ENCODE data around the gene CDKN2B-AS1.
A peak's percentile ranks its signal among the peaks of the same experiment; 100 is the strongest.

CDKN2B-AS1 gene

DNA sequence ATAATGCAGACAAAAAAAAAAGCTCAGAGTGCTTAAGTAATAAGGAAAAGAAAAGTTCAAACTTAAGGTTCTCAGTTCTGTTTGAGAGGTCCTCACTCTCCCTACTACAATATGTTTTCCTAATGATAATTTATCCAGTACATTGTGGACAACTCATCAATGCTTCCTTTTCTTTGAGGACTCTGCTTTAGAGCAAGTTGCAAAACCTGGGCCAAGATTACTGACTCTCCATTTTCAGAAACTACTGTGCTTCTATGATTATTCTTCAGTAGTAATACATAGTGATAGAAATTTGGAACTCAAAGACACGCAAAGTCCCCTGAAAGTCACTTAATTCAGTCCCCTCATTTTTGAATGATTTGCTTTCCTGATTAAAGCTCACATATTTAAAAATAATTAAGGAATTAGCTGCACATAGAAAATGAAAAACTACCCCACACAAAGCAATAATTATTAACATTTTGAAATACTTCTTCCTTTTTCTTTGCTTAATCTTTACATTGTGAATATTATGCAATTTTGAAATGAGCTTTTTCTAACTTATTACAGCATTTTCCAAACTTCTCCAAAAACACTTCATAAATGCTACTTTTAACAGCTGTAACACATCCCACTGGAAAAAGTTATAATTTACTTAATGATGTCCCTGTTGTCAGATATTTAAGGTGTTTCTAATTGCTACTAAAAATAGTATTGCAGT is 11.6 kb upstream of the CDKN2B-AS1 start:
- no peak for DNase-seq

DNA sequence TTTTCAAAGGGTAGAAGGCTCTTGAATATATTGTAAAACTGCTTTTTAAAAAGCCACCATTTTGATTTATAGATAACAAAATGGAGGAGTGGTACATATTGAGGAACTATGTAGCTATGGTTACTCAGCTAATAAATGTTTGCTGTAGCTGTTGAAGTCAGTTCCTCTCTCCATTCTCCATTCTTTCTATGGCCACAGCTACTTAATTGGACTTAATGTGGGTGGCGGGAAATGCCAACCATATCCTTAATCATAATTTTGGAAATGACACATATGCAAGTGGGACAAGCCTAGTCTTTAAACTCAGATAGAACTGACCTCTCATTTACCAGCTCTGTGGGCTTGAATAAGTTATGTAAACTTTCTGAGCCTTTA is 11.0 kb upstream of the CDKN2B-AS1 start:
- DNase-seq = no peak

DNA sequence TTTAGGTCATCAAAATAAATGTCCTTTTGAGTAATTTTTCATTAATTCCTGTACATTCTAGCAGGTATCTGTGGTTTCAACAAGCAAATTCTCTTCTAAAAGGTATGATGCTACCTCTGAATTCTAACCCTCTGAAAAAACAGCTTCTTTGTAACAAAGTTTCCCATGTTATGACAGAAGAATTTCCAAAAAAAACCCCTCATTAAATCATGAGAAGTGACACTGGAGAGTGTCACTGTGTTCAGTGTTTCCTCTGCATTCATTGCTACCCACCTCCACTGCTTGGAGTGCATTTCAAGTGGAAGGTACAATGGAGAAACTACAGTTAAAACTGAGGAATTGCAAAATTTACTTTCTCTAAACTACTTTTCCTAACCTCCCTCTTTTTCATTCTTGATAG is 10.5 kb upstream of the CDKN2B-AS1 start:
- no peak for DNase-seq

DNA sequence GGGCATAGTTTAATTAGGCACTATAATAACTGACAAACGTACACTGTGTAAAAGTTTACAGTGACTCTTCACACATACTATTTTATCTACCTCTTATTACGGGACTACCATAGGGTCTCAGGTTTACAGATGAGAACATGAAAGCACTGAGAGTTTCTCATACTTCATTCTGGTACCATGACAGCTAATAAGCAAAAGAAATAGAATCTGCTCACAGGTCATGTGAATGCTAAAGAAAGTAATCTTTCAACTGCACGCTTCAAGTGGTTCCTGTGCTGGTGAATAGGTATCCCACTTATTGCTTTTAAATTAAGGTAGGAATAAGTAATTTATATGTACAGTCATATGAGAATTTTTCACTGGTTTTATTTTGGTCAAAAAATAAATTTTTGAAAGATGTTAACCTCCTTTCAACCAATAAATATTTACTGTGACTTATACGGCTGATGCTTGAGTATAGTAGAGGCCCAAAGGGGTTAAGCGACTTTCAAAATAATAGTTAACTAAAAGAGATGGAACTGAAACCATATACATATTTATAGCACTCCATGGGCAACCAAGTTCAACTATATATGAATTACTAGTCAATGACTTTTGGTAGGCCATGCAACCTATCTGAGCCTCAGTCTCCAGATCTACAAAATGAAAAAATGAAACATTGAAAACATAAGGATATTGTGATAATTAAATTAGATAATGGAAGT is 8.5 kb upstream of the CDKN2B-AS1 start:
- DNase-seq = no peak

DNA sequence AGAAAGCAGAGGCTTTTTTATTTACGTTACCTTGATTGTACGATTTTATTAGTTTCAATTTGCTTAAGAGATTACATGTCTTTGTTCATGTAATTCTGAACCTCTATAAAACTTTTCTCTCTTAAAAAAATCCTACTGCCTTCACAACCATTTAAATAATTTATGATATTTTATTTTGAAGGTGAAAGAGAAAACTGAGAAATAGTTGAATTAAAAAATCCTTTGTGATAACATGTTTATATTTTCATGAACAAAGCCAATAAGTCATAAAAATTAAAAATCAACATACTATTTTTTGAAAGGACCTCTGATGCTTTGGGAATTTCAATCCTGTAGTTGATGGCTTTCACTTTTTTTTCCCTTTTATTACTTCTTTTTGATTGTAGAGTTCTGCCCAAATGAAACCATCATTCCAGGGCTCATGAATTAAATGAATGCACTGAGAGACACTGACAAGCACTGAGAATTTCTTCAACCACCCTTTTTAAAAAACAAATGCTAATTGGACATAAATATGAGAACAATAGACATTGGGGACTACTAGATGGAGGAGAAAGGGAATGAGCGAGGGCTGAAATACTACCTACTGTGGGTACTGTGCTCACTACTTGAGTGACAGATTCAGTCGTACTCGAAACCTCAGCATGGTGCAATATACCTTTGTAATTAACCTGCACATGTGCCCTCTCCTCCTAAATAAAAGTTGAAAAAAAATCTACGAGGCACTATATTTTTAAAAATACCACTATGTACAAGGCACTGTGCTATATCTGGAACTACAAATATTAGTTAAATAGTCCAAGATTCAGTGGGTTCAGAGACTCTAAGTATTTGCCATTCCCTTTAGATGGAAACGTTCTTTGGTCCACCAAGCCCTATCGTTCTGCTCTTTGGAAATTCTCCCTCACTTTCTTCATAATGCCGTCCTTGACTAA is 6.3 kb upstream of the CDKN2B-AS1 start:
- no peak for DNase-seq

DNA sequence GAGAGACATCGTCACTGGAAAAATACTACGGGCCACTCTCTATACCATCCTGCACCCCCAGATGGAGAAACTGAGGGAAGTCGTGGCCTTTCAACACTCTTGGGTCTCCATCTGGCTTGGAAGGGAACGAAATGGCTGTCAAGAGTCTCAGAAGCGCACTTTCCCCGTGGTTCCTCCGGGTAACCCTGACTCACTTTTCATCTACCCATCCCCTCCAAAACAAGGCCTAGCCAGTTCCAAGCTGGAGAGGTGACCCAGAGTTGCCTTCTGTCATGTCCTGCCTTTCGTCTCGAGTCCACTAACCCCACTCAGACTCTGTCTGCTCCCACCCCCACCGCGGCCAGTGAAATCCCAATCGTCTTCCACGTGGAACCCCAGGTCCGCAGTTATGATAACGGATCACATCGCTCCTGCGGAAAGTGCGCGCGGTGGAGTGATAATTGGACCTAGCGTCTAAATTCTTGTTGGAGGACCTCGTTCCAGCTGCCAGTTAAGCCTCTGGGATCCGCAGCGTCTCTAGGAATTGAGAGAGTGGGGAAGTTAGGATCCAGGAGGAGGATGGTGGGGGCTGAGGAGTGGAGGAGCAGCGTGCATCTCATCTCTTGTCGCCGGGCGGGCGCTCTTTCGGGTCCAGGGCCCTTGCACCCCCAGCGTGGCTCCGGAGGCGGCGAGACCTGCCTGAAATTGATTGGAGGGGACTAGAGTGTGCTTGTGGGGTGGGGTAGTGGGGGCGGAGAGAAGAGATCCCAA is 5.0 kb upstream of the CDKN2B-AS1 start:
- no peak for DNase-seq

DNA sequence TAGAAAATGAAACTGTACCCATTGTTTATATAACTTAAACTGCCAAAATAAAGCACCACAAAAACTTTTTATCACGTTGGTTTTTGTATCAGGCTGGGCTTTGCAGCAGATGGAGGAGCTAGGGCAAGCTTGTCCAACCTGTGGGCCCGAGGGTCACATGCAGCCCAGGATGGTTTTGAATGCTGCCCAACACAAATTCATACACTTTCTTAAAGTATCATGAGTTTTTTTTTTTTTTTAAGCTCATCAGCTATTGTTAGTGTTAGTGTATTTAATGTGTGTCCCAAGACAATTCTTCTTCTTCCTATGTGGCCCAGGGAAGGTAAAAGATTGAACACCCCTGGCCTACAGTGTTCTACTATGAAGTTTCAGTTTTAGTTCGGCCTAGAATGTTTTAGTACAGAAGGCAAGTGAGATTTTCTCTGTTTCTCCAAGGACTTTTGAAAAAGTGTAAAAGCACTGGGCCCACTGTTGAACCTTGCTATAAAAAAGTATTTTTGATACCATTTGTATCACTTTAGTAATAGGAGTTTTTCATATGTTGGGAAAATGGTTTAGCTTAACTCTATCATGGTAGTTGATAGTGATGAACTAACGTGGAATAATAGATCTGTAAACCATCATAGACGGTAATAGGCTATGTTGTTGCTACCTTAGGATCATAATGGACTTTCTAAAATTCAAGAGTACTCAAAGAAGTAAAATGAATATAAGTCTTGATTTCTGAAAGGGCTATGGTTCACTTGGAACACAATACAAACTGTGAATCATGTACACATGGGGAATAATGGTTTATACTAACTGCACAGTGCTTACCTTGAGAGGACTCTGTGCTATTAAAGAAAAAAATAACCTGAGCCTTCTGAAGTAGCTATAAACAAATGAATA is 3.3 kb upstream of the CDKN2B-AS1 start:
- no peak for DNase-seq

DNA sequence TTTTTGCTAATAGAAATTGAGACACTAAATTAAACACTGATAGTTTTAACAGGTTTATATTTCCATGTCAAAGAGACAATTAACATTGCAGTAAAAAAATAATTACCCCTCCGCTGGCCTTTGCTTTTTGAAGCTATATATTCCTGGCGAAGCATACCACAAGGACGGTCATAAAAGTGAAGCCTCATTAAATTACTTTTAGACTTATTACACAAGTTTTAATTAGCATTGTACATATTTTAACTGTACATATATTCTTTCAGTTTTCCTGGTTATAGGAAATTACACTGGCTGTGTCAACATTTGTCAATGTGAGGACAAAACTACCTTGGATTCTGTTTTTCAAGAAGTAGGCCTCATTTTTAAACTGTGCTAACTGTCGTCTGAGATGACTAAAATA is 1.6 kb upstream of the CDKN2B-AS1 start:
- no peak for DNase-seq

DNA sequence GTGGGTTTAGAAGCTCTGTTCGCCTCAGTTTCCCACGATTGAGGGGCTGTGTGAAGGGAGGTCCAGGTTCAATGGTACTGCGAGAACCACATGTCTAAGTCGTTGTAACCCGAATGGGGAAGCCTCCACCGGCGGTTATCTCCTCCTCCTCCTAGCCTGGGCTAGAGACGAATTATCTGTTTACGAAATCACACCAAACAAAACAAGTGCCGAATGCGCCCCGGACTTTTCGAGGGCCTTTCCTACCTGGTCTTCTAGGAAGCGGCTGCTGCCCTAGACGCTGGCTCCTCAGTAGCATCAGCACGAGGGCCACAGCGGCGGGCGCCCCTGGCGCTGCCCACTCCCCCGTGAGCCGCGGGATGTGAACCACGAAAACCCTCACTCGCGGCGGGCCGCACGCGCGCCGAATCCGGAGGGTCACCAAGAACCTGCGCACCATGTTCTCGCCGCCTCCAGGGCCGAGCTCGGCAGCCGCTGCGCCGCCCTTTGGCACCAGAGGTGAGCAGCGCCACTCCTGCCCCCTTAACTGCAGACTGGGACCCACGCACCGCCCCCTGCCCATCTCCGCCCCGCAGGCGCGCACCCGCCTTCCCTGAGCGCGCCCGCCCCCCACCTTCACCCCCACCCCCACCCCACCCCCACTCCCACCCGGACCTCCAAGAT is 567 bp upstream of the CDKN2B-AS1 start, which contains the start of gene CDKN2A:
Gene CDKN2A (minus strand): TSS at position 500 of the 663 bp plus-strand sequence.
- DNase-seq = peak; percentile 75

DNA sequence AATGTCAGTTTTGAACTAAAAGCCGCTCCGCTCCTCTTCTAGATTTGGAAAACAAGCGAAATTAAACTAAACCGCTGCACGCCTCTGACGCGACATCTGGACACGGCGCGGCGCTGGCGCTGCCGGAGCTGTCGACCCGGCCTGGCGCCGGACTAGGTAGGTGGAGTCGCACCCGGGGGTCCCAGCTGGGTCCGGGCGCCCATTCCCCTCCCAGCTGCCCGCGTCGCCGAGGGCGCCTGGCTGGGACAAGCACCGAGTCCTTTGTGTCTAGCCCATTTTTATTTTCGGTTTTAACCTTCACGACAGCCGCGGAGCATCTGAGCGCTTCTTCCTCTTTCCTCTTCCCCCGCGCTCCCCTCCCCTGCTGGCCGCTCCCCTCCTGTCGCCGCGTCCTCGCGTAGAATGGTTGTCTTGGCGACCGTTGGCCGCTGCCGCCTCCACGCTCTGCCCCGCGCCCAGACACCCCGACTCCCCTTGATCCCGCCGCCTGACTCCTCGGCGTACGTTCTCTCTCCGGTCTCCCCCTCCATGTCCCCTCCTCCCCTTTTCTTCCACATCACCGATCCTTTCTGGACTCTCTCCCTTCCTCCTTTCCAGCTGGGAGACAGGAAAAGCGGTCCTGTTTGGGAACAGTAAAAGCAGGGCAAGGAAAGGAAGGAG is 545 bp downstream of the CDKN2B-AS1 start:
- DNase-seq = peak; percentile 81

DNA sequence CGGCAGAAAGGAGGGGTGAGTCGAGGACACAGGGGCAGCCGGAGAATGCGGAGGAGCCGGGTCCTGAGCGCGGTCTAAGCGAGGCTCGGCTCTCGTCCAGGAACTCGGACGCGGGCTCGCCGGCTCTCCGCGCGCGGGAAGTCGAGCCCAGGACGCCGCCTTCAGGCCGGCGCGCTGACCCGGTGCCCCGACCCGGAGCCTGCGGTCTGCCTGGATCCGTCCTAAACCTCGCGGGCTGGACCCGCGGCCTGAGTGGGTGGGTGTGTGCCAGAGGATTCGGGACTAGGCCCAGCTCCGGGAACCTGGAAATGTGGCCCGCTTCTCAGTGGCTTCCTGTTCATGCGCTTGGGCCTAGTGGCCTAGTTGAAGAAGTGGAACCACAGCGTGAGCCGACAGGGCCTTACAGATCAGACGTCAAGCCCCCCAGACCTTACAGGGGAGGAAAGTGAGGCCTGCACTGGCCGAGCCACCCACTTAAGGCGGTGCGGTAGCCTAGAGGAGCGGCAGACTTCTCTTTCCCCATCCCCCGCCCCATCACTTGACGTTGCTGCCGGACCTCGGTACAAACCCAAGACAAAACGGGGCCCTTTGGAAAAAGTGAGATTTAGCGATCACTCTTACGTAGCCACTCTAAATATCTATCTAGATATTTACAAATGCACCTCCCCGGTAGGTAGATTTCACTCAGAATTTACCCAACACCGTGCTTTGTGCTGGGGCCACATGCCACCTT is 1.2 kb downstream of the CDKN2B-AS1 start:
- DNase-seq = peak; percentile 66

DNA sequence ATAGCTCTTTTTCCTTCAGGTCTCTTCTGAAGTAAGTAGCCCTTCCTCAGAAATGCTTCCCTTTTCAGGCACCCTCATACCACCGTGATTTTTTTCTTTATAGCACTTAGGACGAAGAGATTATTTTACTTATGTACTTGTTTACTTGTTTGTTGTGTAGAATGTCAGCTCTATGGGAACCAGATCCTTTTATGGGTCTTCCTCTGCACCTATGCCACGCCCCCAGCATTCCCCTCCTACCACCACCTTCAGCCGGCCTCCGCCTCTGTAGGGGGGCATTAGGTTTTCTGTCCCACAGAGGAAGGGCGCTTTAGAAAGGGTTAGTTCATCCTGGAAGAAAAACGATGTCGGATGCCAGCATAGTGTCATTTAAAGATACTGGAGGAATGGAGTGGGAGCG is 1.8 kb downstream of the CDKN2B-AS1 start:
- no peak for DNase-seq

DNA sequence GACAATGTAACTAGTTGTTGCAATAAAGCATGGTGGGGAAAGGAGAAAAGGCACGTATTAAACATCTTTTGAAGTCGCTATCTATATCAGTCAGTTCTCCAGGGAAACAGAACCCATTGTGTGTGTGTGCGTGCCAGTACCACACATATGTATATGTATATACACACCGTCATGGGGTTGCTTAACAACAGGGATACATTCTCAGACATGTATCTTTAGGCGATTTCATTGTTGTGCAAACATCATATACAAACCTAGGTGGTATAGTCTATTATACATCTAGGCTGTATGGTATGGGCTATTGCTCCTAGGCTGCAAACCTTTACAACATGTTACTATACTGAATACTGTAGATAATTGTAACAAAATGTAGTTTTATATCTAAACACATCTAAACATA is 2.3 kb downstream of the CDKN2B-AS1 start:
- DNase-seq = no peak

DNA sequence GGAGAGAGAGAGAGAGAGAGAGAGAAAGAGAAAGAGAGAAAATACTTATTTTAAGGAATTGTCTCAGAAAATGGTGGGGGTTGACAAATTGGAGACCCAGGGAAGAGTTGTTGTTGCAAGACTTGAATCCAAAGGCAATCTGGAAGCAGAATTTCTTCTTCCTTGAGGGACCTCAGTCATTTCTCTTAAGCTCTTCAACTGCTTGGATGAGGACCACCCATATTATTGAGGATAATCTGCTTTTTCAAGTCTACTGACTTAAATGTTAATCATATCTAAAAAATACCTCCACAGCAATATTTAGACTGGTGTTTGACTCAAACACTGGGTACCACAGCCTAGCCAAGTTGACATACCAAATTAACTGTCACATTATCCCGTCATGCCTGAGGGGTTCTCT is 2.9 kb downstream of the CDKN2B-AS1 start:
- DNase-seq = no peak

DNA sequence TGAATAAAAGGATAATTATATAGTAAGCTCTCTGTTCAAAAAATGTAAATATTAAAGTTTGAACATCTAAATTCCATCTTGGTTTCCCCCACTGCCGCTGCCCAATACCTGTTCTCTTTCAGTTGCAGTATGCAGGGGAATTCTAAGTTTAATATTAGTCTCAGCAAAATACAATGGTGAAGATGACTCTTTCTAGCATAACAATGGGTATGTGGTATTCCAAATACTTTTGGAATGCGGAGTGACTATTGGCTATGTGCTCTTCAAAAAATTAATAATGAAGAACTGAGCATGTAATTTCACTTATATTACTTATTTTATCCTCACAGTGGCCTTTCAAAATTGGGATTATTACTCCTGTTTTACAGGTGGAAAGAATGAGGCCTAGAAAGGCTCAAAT is 3.4 kb downstream of the CDKN2B-AS1 start:
- no peak for DNase-seq

DNA sequence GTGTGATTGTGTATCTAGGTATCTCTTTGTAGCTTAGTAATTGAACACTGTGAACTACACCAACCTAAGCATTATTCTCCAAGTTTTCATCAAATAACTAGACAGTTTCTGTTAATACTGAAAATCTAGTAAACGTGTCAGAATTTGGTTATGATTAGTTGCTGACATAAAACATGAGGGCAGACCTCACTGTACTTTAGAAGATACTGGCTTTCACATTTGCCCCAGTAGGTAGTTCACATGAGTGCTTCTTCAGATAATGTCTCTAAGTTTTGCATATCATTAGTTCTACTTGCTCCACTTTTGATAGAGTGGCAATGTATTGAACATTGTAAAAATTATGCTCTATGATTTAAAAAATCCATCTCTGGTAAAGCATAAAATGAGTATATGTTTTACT is 7.4 kb downstream of the CDKN2B-AS1 start:
- DNase-seq = no peak

DNA sequence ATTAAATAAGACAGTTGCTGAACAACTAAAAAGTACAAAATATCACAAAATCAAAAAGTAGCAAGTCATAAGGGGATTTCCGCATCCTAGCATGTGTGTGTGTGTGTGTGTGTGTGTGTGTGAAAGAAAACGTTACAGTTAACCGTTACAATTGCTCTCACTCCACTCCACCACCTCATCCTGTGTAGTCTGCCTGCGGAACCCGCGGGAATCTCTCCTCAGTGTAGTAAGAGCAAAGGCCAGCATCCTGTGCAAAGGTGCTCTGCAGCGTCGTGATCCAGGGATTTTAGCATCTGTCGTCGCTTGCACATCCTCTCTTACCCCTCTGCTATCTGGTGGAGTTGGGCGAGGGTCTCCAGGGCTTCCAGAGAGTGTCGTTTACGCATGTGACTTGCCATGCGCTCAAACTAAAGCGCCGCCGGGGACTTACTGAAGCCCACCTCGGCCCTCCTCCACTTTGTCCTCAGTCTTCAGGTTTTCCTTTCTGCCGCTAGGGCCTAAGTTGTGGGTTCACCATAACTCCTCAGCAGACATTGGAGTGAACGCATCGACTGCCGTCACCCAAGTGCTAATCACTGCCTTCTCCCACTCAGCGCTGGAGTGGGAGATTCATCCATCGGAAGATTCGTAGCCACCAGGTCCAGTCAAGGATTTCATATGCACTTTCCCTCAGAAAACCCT is 10.6 kb downstream of the CDKN2B-AS1 start:
- peak; percentile 58 for DNase-seq

DNA sequence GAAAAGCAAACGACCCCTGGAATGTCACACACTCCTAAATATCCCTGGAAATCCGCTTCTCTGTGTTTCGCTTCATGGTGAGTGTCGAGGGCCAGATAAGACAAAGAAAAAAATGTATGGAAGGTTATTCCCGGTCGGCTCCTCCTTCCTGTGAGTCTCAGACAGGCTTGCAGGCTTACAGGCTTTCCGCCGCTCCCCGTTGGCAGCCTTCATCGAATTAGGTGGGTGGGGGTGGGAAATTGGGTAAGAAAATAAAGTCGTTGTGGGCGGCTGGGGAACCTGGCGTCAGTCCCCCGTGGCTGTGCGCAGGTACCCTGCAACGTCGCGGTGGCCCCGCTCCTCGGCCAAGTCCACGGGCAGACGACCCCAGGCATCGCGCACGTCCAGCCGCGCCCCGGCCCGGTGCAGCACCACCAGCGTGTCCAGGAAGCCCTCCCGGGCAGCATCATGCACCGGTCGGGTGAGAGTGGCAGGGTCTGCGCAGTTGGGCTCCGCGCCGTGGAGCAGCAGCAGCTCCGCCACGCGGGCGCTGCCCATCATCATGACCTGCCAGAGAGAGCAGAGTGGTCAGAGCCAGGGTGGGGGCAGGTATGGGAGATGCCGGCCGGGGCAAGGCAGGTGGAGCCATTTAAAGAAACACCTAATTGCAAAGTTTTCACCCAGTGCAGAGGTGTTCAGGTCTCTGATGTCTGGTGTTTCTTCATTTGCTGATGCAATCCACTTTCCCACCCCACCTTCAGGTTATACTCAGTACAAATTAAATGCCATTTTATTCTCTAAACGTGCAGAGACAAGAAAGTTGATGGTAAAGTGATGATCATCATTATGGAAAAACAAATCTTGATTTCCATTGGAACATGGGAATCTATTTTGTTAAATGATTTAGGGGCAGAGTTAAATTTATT is 11.4 kb downstream of the CDKN2B-AS1 start:
- DNase-seq = peak; percentile 55

All from activated CD8-positive, alpha-beta memory T cell treated with anti-CD3 and anti-CD28 coated beads for 24 hours (primary cell).